Skin of body (tissue), 2 donors: ENCODE data around the gene ARHGAP23. TPM values are rescaled to one million over a fixed set of nuclear protein-coding genes. Genes with fewer than 3 reads are reported as not detected.

Source experiments
- DNase-seq: peaks from one replicate; lab custom pipeline; 2025; lab: John Stamatoyannopoulos, UW
- total RNA-seq: library from RNA; depleted of rRNA; stranded (reverse); fragments of >200 nt; gene quantifications from one replicate; pipeline ENCODE4 v1.2.3, GENCODE V29; 2014

ARHGAP23 gene
- total RNA-seq, 1 donor from 2014 or later = 73.7 TPM

GRCh38 chr17:38544839-38545209, 116.6 kb downstream of the ARHGAP23 start:
- DNase-seq = no peak

- no peak for DNase-seq
Measured at GRCh38 chr17:38545531-38546225, 117.4 kb downstream of the ARHGAP23 start.

GRCh38 chr17:38546396-38546795, 118.1 kb downstream of the ARHGAP23 start:
- DNase-seq = no peak

GRCh38 chr17:38547444-38547843, 119.2 kb downstream of the ARHGAP23 start:
- no peak for DNase-seq

GRCh38 chr17:38549285-38549684, 121.0 kb downstream of the ARHGAP23 start:
- no peak for DNase-seq

- no peak for DNase-seq
Measured at GRCh38 chr17:38550661-38551060, 122.4 kb downstream of the ARHGAP23 start.

- no peak for DNase-seq
Measured at GRCh38 chr17:38551121-38551520, 122.9 kb downstream of the ARHGAP23 start.

GRCh38 chr17:38552343-38552742, 124.1 kb downstream of the ARHGAP23 start:
- no peak for DNase-seq

- DNase-seq = no peak
Measured at GRCh38 chr17:38554430-38555350, 126.4 kb downstream of the ARHGAP23 start.

GRCh38 chr17:38556239-38556638, 128.0 kb downstream of the ARHGAP23 start:
- no peak for DNase-seq

GRCh38 chr17:38557396-38557795, 129.1 kb downstream of the ARHGAP23 start:
- DNase-seq = no peak

GRCh38 chr17:38557836-38558727, 129.8 kb downstream of the ARHGAP23 start:
- peak; percentile 70 for DNase-seq

- DNase-seq = no peak
Measured at GRCh38 chr17:38558728-38559050, 130.4 kb downstream of the ARHGAP23 start.

GRCh38 chr17:38559051-38559879, 131.0 kb downstream of the ARHGAP23 start:
- no peak for DNase-seq

- no peak for DNase-seq
Measured at GRCh38 chr17:38559880-38560230, 131.6 kb downstream of the ARHGAP23 start.

GRCh38 chr17:38560503-38561318, 132.4 kb downstream of the ARHGAP23 start:
- no peak for DNase-seq

GRCh38 chr17:38561416-38562214, 133.4 kb downstream of the ARHGAP23 start:
- DNase-seq = no peak
